SK-N-SH treated with all-trans-retinoic acid at 6 μM for 48 hours (cell line): ENCODE data around the gene SLC16A12.

Experiments used
- ARNTL ChIP-seq: fragments of 450-650 bp; formaldehyde crosslinking; IDR thresholded peaks from 2 replicates; pipeline ENCODE4 v1.5.0; 2020; ENCODE audit warnings: low read depth, mild to moderate bottlenecking, moderate library complexity, borderline replicate concordance
- CREB5 ChIP-seq: fragments of 250-450 bp; sonication (Bioruptor Pico); IDR thresholded peaks from 2 replicates; pipeline ENCODE4 v1.5.1; 2020; ENCODE audit warnings: low read depth, mild to moderate bottlenecking, moderate library complexity
- CSDC2 ChIP-seq: fragments of 250-450 bp; sonication (Bioruptor Pico); IDR thresholded peaks from 2 replicates; pipeline ENCODE4 v1.5.0; 2020; ENCODE audit warnings: mild to moderate bottlenecking, moderate library complexity
- CSRNP3 ChIP-seq: fragments of 250-450 bp; sonication (Bioruptor Pico); IDR thresholded peaks from 2 replicates; pipeline ENCODE4 v1.5.1; 2021; ENCODE audit warnings: mild to moderate bottlenecking, moderate library complexity
- GLIS3 ChIP-seq: fragments of 250-450 bp; sonication (Bioruptor Pico); IDR thresholded peaks from 2 replicates; pipeline ENCODE4 v1.5.0; 2020; ENCODE audit warnings: mild to moderate bottlenecking, moderate library complexity
- OSR1 ChIP-seq: fragments of 250-450 bp; sonication (Bioruptor Pico); IDR thresholded peaks from 2 replicates; pipeline ENCODE4 v1.8.0; 2022; ENCODE audit warnings: moderate library complexity, mild to moderate bottlenecking, inconsistent platforms
- PATZ1 ChIP-seq: fragments of 250-450 bp; sonication (Bioruptor Pico); IDR thresholded peaks from 2 replicates; pipeline ENCODE4 v1.8.0; 2020; ENCODE audit warnings: mild to moderate bottlenecking, moderate library complexity, borderline replicate concordance
- PPARA ChIP-seq: fragments of 250-450 bp; sonication (Bioruptor Pico); IDR thresholded peaks from 2 replicates; pipeline ENCODE4 v1.5.0; 2020; ENCODE audit warnings: mild to moderate bottlenecking, borderline replicate concordance
- TSHZ2 ChIP-seq: fragments of 250-450 bp; sonication (Bioruptor Pico); IDR thresholded peaks from 2 replicates; pipeline ENCODE4 v1.5.0; 2020; ENCODE audit warnings: mild to moderate bottlenecking, moderate library complexity
- ZFP30 ChIP-seq: fragments of 450-650 bp; formaldehyde crosslinking; IDR thresholded peaks from 2 replicates; pipeline ENCODE4 v1.5.0; 2022; ENCODE audit warnings: mild to moderate bottlenecking, moderate library complexity
- ZNF70 ChIP-seq: fragments of 450-650 bp; formaldehyde crosslinking; IDR thresholded peaks from 2 replicates; pipeline ENCODE4 v1.5.0; 2020; ENCODE audit warnings: mild to moderate bottlenecking, moderate library complexity
- ZNF8 ChIP-seq: fragments of 450-650 bp; formaldehyde crosslinking; IDR thresholded peaks from 2 replicates; pipeline ENCODE4 v1.5.0; 2020; ENCODE audit warnings: mild to moderate bottlenecking, moderate library complexity

- TF ChIP-seq PPARA (no peak), TSHZ2 (CRISPR knock-in tag) (no peak), OSR1 (CRISPR knock-in tag) (no peak), GLIS3 (CRISPR knock-in tag) (no peak), CSRNP3 (CRISPR knock-in tag) (no peak), PATZ1 (CRISPR knock-in tag) (no peak), ZNF8 (CRISPR knock-in tag) (no peak), ZFP30 (CRISPR knock-in tag) (no peak), CREB5 (no peak), ARNTL (CRISPR knock-in tag) (no peak), ZNF70 (no peak), CSDC2 (CRISPR knock-in tag) (no peak)
These were observed 29.8 kb upstream of the SLC16A12 start for GRCh38 chr10:89565180-89565579.
